ENCODE measurements around the gene CACNB4.

The CACNB4 gene

GRCh38 chr2:151936626-151937025, 162.2 kb downstream of the CACNB4 start:
- TF ChIP-seq CTCF (IDR thresholded peaks at IDR 0.05; ENCODE audit: low read depth, low read length, missing control alignments): no peak
- DNase-seq (ENCODE audit: low read depth): no peak
- no peak overlapping the region for H3K4me3 ChIP-seq (ENCODE audit: low read depth, low read length)

- no peak for DNase-seq (ENCODE audit: low read depth)
- no peak for TF ChIP-seq CTCF (IDR thresholded peaks at IDR 0.05; ENCODE audit: low read depth, low read length, missing control alignments)
- no peak overlapping the region for H3K4me3 ChIP-seq (ENCODE audit: low read depth, low read length)
Observed at GRCh38 chr2:151933266-151933804, 165.5 kb downstream of the CACNB4 start.

GRCh38 chr2:151931756-151932155, 167.1 kb downstream of the CACNB4 start:
- TF ChIP-seq CTCF (IDR thresholded peaks at IDR 0.05; ENCODE audit: low read depth, low read length, missing control alignments): no peak
- DNase-seq (ENCODE audit: low read depth): no peak
- no peak overlapping the region for H3K4me3 ChIP-seq (ENCODE audit: low read depth, low read length)

- TF ChIP-seq CTCF (IDR thresholded peaks at IDR 0.05; ENCODE audit: low read depth, low read length, missing control alignments): no peak
- H3K4me3 ChIP-seq (ENCODE audit: low read depth, low read length): no peak overlapping the region
- no peak for DNase-seq (ENCODE audit: low read depth)
Observed at GRCh38 chr2:151931030-151931611, 167.7 kb downstream of the CACNB4 start.

- TF ChIP-seq CTCF (IDR thresholded peaks at IDR 0.05; ENCODE audit: low read depth, low read length, missing control alignments): no peak
- H3K4me3 ChIP-seq (ENCODE audit: low read depth, low read length): no peak overlapping the region
Observed at GRCh38 chr2:151930042-151930441, 168.8 kb downstream of the CACNB4 start.

GRCh38 chr2:151928380-151928779, 170.5 kb downstream of the CACNB4 start:
- DNase-seq (ENCODE audit: low read depth): no peak
- H3K4me3 ChIP-seq (ENCODE audit: low read depth, low read length): no peak overlapping the region
- no peak for TF ChIP-seq CTCF (IDR thresholded peaks at IDR 0.05; ENCODE audit: low read depth, low read length, missing control alignments)

More at GRCh38 chr2:151930042-151930441, 168.8 kb downstream of the CACNB4 start:
- DNase-seq (ENCODE audit: low read depth): no peak

All from GM12864 (cell line).